CD4-positive, alpha-beta T cell treated with Interleukin-2 at 100 ng/mL for 4 hours (primary cell): Measurements from ENCODE around the gene PRKAG2.

Experiments used
- DNase-seq: peaks from one replicate; pipeline ENCODE4 v3.0.0-alpha.2; 2020; ENCODE audit warnings: low spot score

PRKAG2 gene

GRCh38 chr7:151864561-151864960 lies 12.4 kb downstream of the PRKAG2 start:
- no peak for DNase-seq

GRCh38 chr7:151864081-151864480 lies 12.8 kb downstream of the PRKAG2 start:
- DNase-seq: no peak

- DNase-seq: no peak
These were observed 13.4 kb downstream of the PRKAG2 start for GRCh38 chr7:151863386-151864079.

GRCh38 chr7:151862606-151863381 lies 14.1 kb downstream of the PRKAG2 start:
- no peak for DNase-seq

- no peak for DNase-seq
These were observed 15.0 kb downstream of the PRKAG2 start for GRCh38 chr7:151861881-151862280.

- no peak for DNase-seq
These were observed 16.1 kb downstream of the PRKAG2 start for GRCh38 chr7:151860771-151861170.

GRCh38 chr7:151859948-151860685 lies 16.8 kb downstream of the PRKAG2 start:
- no peak for DNase-seq

GRCh38 chr7:151859111-151859947 lies 17.6 kb downstream of the PRKAG2 start:
- DNase-seq: no peak

GRCh38 chr7:151858456-151858855 lies 18.5 kb downstream of the PRKAG2 start:
- no peak for DNase-seq

GRCh38 chr7:151857866-151858450 lies 19.0 kb downstream of the PRKAG2 start:
- no peak for DNase-seq

GRCh38 chr7:151857412-151857811 lies 19.5 kb downstream of the PRKAG2 start:
- no peak for DNase-seq

GRCh38 chr7:151856516-151856915 lies 20.4 kb downstream of the PRKAG2 start:
- DNase-seq: no peak

- DNase-seq: no peak
These were observed 20.8 kb downstream of the PRKAG2 start for GRCh38 chr7:151856098-151856497.

GRCh38 chr7:151854720-151855071 lies 22.2 kb downstream of the PRKAG2 start:
- no peak for DNase-seq

- no peak for DNase-seq
These were observed 22.8 kb downstream of the PRKAG2 start for GRCh38 chr7:151853896-151854719.

GRCh38 chr7:151852486-151853396 lies 24.2 kb downstream of the PRKAG2 start:
- no peak for DNase-seq

- DNase-seq: no peak
These were observed 25.1 kb downstream of the PRKAG2 start for GRCh38 chr7:151851782-151852181.

- peak; percentile 12 for DNase-seq
These were observed 25.7 kb downstream of the PRKAG2 start for GRCh38 chr7:151851145-151851751.

GRCh38 chr7:151850491-151851124 lies 26.3 kb downstream of the PRKAG2 start:
- no peak for DNase-seq
